A549 (cell line): ENCODE data around the gene KIAA0825. TPM values are rescaled to one million over a fixed set of nuclear protein-coding genes. Genes with fewer than 3 reads are reported as not detected.

Source experiments
- ATAC-seq, 2 experiments: fragments of 200-7000 bp in 1 of 2; fragments of >200 bp in 1 of 2; cut with Nextera tagmentation in 1 of 2; cut with Tn5 transposase in 1 of 2; 3 replicates each; pipeline versions ENCODE4 v1.8.0 to v1.9.1; 2018 to 2020; ENCODE audit warnings: mild to moderate bottlenecking in 1 of 2, moderate library complexity in 1 of 2
- CTCF ChIA-PET: fragments of 300-600 bp; sonication (Branson Sonifier 250); formaldehyde crosslinking; extraction: SDS; loops from one replicate; lab custom pipeline; 2021; ENCODE audit warnings: antibody characterized with exemption, inconsistent platforms; lab: Yijun Ruan, JAX
- POLR2A ChIA-PET: fragments of 350-600 bp; formaldehyde crosslinking; extraction: SDS; loops from one replicate; lab custom pipeline; 2021; ENCODE audit warnings: antibody characterized with exemption, inconsistent platforms; lab: Yijun Ruan, JAX
- DNase-seq, 2 experiments: peaks; one replicate each; pipeline versions ENCODE4 v3.0.0 to v3.0.0-alpha.2; 2011 to 2016; ENCODE audit warnings: low read depth in 1 of 2, low spot score in 1 of 2
- FAIRE-seq: peaks from 2 replicates; lab custom pipeline; 2011; peaks lifted over from hg19 to GRCh38; lab: Jason Lieb, UNC
- H3K27ac ChIP-seq, 2 experiments: fragments of >200 bp; sonication (Bioruptor Twin); formaldehyde crosslinking; 3 replicates each; pipeline ENCODE4 v1.5.1; 2016 to 2017
- H3K4me1 ChIP-seq: fragments of >200 bp; sonication (Bioruptor Twin); formaldehyde crosslinking; 3 replicates; pipeline ENCODE4 v1.6.1; 2016
- H3K4me2 ChIP-seq: fragments of >200 bp; sonication (Bioruptor Twin); formaldehyde crosslinking; 3 replicates; pipeline ENCODE4 v1.6.1; 2016
- H3K4me3 ChIP-seq: fragments of >200 bp; sonication (Bioruptor Twin); formaldehyde crosslinking; 3 replicates; pipeline ENCODE4 v1.5.1; 2016
- H3K9me3 ChIP-seq: fragments of >200 bp; sonication (Bioruptor Twin); formaldehyde crosslinking; 3 replicates; pipeline ENCODE4 v1.6.1; 2016
- BHLHE40 ChIP-seq: IDR thresholded peaks from 2 replicates; pipeline ENCODE4 v1.6.1; 2012; ENCODE audit warnings: low read depth, low read length, inconsistent platforms
- CTCF ChIP-seq: fragments of >200 bp; sonication (Bioruptor Twin); formaldehyde crosslinking; IDR thresholded peaks from 3 replicates; pipeline ENCODE4 v1.5.1; 2016
- EHF ChIP-seq: fragments of 250-450 bp; sonication (Bioruptor Pico); IDR thresholded peaks from 2 replicates; pipeline ENCODE4 v1.5.0; 2020; ENCODE audit warnings: mild to moderate bottlenecking
- ELK1 ChIP-seq: fragments of 150-350 bp; IDR thresholded peaks from 2 replicates; pipeline ENCODE4 v1.6.1; 2014; ENCODE audit warnings: low read depth, mild to moderate bottlenecking, low read length
- EP300 ChIP-seq, 2 experiments: fragments of >200 bp; sonication (Bioruptor Twin); formaldehyde crosslinking; IDR thresholded peaks; 2 replicates in 1 of 2; 3 replicates in 1 of 2; pipeline ENCODE4 v1.6.1; 2016 to 2017
- HDAC2 ChIP-seq: fragments of 200-600 bp; sonication (generic); IDR thresholded peaks from 2 replicates; pipeline ENCODE4 v1.6.1; 2016
- HOXB5 ChIP-seq: fragments of 250-450 bp; sonication (Bioruptor Pico); IDR thresholded peaks from 2 replicates; pipeline ENCODE4 v1.5.0; 2020; ENCODE audit warnings: mild to moderate bottlenecking, moderate library complexity
- JUN ChIP-seq, 2 experiments: fragments of >200 bp; sonication (Bioruptor Twin); formaldehyde crosslinking; IDR thresholded peaks; 2 replicates in 1 of 2; 3 replicates in 1 of 2; pipeline ENCODE4 v1.6.1; 2016 to 2017
- JUNB ChIP-seq: fragments of >200 bp; sonication (Bioruptor Twin); formaldehyde crosslinking; IDR thresholded peaks from 2 replicates; pipeline ENCODE4 v1.6.1; 2016
- KDM1A ChIP-seq: fragments of 200-600 bp; sonication (generic); IDR thresholded peaks from 2 replicates; pipeline ENCODE4 v1.6.1; 2016; ENCODE audit warnings: low read depth, mild to moderate bottlenecking
- KDM5A ChIP-seq: fragments of 200-600 bp; sonication (generic); IDR thresholded peaks from 2 replicates; pipeline ENCODE4 v1.6.1; 2016; ENCODE audit warnings: antibody characterized with exemption, mild to moderate bottlenecking
- MAFK ChIP-seq: fragments of 450-650 bp; IDR thresholded peaks from 2 replicates; pipeline ENCODE4 v1.6.1; 2014; ENCODE audit not compliant: partially characterized antibody
- MAX ChIP-seq: IDR thresholded peaks from 2 replicates; pipeline ENCODE4 v1.6.1; 2012
- PBX3 ChIP-seq: IDR thresholded peaks from 2 replicates; pipeline ENCODE4 v1.6.1; 2012
- PHF8 ChIP-seq: fragments of 200-600 bp; sonication (generic); IDR thresholded peaks from 2 replicates; pipeline ENCODE4 v1.6.1; 2016; ENCODE audit warnings: low read depth, mild to moderate bottlenecking, antibody characterized with exemption, moderate library complexity, borderline replicate concordance
- POLR2A ChIP-seq: IDR thresholded peaks from 2 replicates; pipeline ENCODE4 v1.6.1; 2012; ENCODE audit warnings: mild to moderate bottlenecking, low read length
- REST ChIP-seq: fragments of 200-600 bp; sonication (generic); IDR thresholded peaks from 2 replicates; pipeline ENCODE4 v1.6.1; 2016; ENCODE audit warnings: antibody characterized with exemption, mild to moderate bottlenecking, moderate library complexity
- RFX5 ChIP-seq: fragments of 450-650 bp; IDR thresholded peaks from 2 replicates; pipeline ENCODE4 v1.7.1; 2014; ENCODE audit warnings: antibody characterized with exemption, mild to moderate bottlenecking, moderate library complexity
- RNF2 ChIP-seq: fragments of 200-600 bp; sonication (generic); IDR thresholded peaks from 2 replicates; pipeline ENCODE4 v1.6.1; 2016; ENCODE audit warnings: low read depth, mild to moderate bottlenecking, antibody characterized with exemption, moderate library complexity, borderline replicate concordance
- TFCP2L1 ChIP-seq: fragments of 250-450 bp; sonication (Bioruptor Pico); IDR thresholded peaks from 2 replicates; pipeline ENCODE4 v1.5.0; 2021; ENCODE audit warnings: mild to moderate bottlenecking
- ZC3H11A ChIP-seq: fragments of 450-650 bp; IDR thresholded peaks from 2 replicates; pipeline ENCODE4 v1.6.1; 2014; ENCODE audit warnings: antibody characterized with exemption, mild to moderate bottlenecking
- ZSCAN20 ChIP-seq: fragments of 250-450 bp; sonication (Bioruptor Pico); IDR thresholded peaks from 2 replicates; pipeline ENCODE4 v1.8.0; 2022; ENCODE audit warnings: mild to moderate bottlenecking, moderate library complexity
- WGBS: methylation state at CpG from one replicate; pipeline ENCODE4 v1.1.6; 2017; ENCODE audit errors: missing lambda C conversion rate; 5-methylcytosine and 5-hydroxymethylcytosine counted together
- polyA plus RNA-seq, 4 experiments: library from polyadenylated mRNA; depleted of rRNA in 3 of 4; stranded (reverse); fragments of >200 nt; fragmentation: RNase III in 1 of 4; extraction: RNeasy Plus Mini Kit Qiagen cat#74134 plus additional on column Dnase treatment in 1 of 4; gene quantifications; 2 replicates in 3 of 4; 3 replicates in 1 of 4; pipeline ENCODE4 v1.2.3, GENCODE V29; 2011 to 2017

Gene KIAA0825
- polyA plus RNA-seq, 2 of the 4 experiments (the other 2 are of a cell fraction): 0.57 to 0.80 TPM

- H3K27ac ChIP-seq: no peak overlapping the region
- 30% methylated on average over 4 of the region's 4 CpGs for WGBS
- no peak for FAIRE-seq
- H3K4me3 ChIP-seq: no peak overlapping the region
- no peak for ATAC-seq
- no peak for TF ChIP-seq KDM1A
- TF ChIP-seq JUNB: no peak
- no peak for TF ChIP-seq CTCF
- TF ChIP-seq RFX5: no peak
- no peak for TF ChIP-seq EHF (CRISPR knock-in tag)
- no peak for TF ChIP-seq HDAC2
- no peak for TF ChIP-seq REST
- no peak for TF ChIP-seq MAX
- TF ChIP-seq RNF2: no peak
- no peak for TF ChIP-seq JUN (IDR thresholded peaks at IDR 0.05)
- no peak for TF ChIP-seq POLR2A
- TF ChIP-seq MAFK: no peak
- no peaks in the 10 kb centered on the region for H3K9me3 ChIP-seq
- ChIA-PET CTCF (no interaction called here), POLR2A (no interaction called here)
- H3K4me1 ChIP-seq: peaks cover 10% of the 10 kb centered on the region; the same call in 2 of the 3 replicates
- no peak overlapping the region for H3K4me2 ChIP-seq
- no peak for DNase-seq
These were observed 460.5 kb downstream of the KIAA0825 start for GRCh38 chr5:94157704-94158539.

- Histone ChIP-seq H3K4me1 (peaks cover 10% of the 10 kb centered on the region; the same call in 2 of the 3 replicates), H3K27ac (no peak overlapping the region), H3K9me3 (no peaks in the 10 kb centered on the region)
- WGBS: 50% methylated on average over 2 of the region's 2 CpGs
- ATAC-seq: peak; percentile 49 to 51; a peak in 3 of 6 replicates
- DNase-seq: no peak
- ChIA-PET CTCF (interaction anchor here (0.6 to 1.2 kb wide), 2 partner anchors 22 to 52 kb away, joined by 3 to 5 read pairs; no protein-coding TSS in a partner anchor), POLR2A (no interaction called here)
- TF ChIP-seq REST: no peak
- no peak for TF ChIP-seq PBX3
- no peak for TF ChIP-seq JUNB
- TF ChIP-seq HOXB5 (CRISPR knock-in tag): no peak
- TF ChIP-seq RFX5: no peak
- TF ChIP-seq RNF2: no peak
- TF ChIP-seq ZSCAN20 (CRISPR knock-in tag): no peak
- TF ChIP-seq PHF8: no peak
- TF ChIP-seq EP300 (IDR thresholded peaks at IDR 0.05): no peak
- TF ChIP-seq ELK1: no peak
- no peak for TF ChIP-seq ZC3H11A
- TF ChIP-seq BHLHE40: no peak
- TF ChIP-seq KDM5A: no peak
- TF ChIP-seq MAX: no peak
- no peak for TF ChIP-seq HDAC2
- TF ChIP-seq TFCP2L1 (CRISPR knock-in tag): no peak
- TF ChIP-seq, all 56 proteins: peak for 0
- no peak for FAIRE-seq
- Histone ChIP-seq H3K4me2 (no peak overlapping the region; the same call in 2 of the 3 replicates), H3K4me3 (no peak overlapping the region)
These were observed 463.7 kb downstream of the KIAA0825 start for GRCh38 chr5:94154672-94155071.
